ENCODE results near the gene SPATA31C1.

The SPATA31C1 gene

GRCh38 chr9:87878989-87879511 is 38.7 kb upstream of the SPATA31C1 start:
- Histone ChIP-seq H3K27me3 (ENCODE audit: insufficient read depth, poor library complexity, severe bottlenecking) (no peaks in the 10 kb centered on the region), H3K27ac (replicated peaks) (no peak overlapping the region), H3K4me3 (replicated peaks; ENCODE audit: insufficient read depth, low read length) (no peak overlapping the region)
- no peak for DNase-seq (ENCODE audit: low read depth in 1 of 2, low spot score in 1 of 2)
- TF ChIP-seq CTCF (IDR thresholded peaks at IDR 0.05; ENCODE audit: insufficient read depth, low read length): no peak

GRCh38 chr9:87880116-87880515 is 37.6 kb upstream of the SPATA31C1 start:
- DNase-seq (ENCODE audit: low read depth in 1 of 2, low spot score in 1 of 2): no peak
- Histone ChIP-seq H3K27ac (replicated peaks) (no peak overlapping the region), H3K27me3 (ENCODE audit: insufficient read depth, poor library complexity, severe bottlenecking) (no peaks in the 10 kb centered on the region)

GRCh38 chr9:87880683-87881082 is 37.1 kb upstream of the SPATA31C1 start:
- H3K27me3 ChIP-seq (ENCODE audit: insufficient read depth, poor library complexity, severe bottlenecking): no peaks in the 10 kb centered on the region
- H3K4me3 ChIP-seq (replicated peaks; ENCODE audit: insufficient read depth, low read length): no peak overlapping the region
- TF ChIP-seq REST (IDR thresholded peaks at IDR 0.05; ENCODE audit: insufficient replicate concordance, low read depth) (no peak), GABPA (IDR thresholded peaks at IDR 0.05; ENCODE audit: low read depth) (no peak), SPI1 (IDR thresholded peaks at IDR 0.05; ENCODE audit: borderline replicate concordance, low read depth) (no peak), CTCF (IDR thresholded peaks at IDR 0.05; ENCODE audit: insufficient read depth, low read length) (no peak), POLR2AphosphoS5 (IDR thresholded peaks at IDR 0.05; ENCODE audit: low read depth) (no peak)
- no peak overlapping the region for H3K27ac ChIP-seq (replicated peaks)
- no peak for DNase-seq (ENCODE audit: low read depth in 1 of 2, low spot score in 1 of 2)

More at GRCh38 chr9:87880116-87880515, 37.6 kb upstream of the SPATA31C1 start:
- H3K4me3 ChIP-seq (replicated peaks; ENCODE audit: insufficient read depth, low read length): no peak overlapping the region
- TF ChIP-seq SPI1 (IDR thresholded peaks at IDR 0.05; ENCODE audit: borderline replicate concordance, low read depth) (no peak), REST (IDR thresholded peaks at IDR 0.05; ENCODE audit: insufficient replicate concordance, low read depth) (no peak), POLR2AphosphoS5 (IDR thresholded peaks at IDR 0.05; ENCODE audit: low read depth) (no peak), GABPA (IDR thresholded peaks at IDR 0.05; ENCODE audit: low read depth) (no peak), CTCF (IDR thresholded peaks at IDR 0.05; ENCODE audit: insufficient read depth, low read length) (no peak)

- Histone ChIP-seq H3K27me3 (ENCODE audit: insufficient read depth, poor library complexity, severe bottlenecking) (no peaks in the 10 kb centered on the region), H3K4me3 (replicated peaks; ENCODE audit: insufficient read depth, low read length) (no peak within 1 kb of the TSS), H3K27ac (replicated peaks) (no peak within 1 kb of the TSS)
- DNase-seq (ENCODE audit: low read depth in 1 of 2, low spot score in 1 of 2): no peak
- TF ChIP-seq CTCF (IDR thresholded peaks at IDR 0.05; ENCODE audit: insufficient read depth, low read length): no peak
- no peak for TF ChIP-seq POLR2AphosphoS5 (IDR thresholded peaks at IDR 0.05; ENCODE audit: low read depth)
- TF ChIP-seq GABPA (IDR thresholded peaks at IDR 0.05; ENCODE audit: low read depth): no peak
- TF ChIP-seq REST (IDR thresholded peaks at IDR 0.05; ENCODE audit: insufficient replicate concordance, low read depth): no peak
- no peak for TF ChIP-seq SPI1 (IDR thresholded peaks at IDR 0.05; ENCODE audit: borderline replicate concordance, low read depth)
Measured at GRCh38 chr9:87882627-87883026, 35.1 kb upstream of the SPATA31C1 start, which contains the start of gene SPATA31E1. SPATA31E1 (plus strand) TSS chr9:87882877; CDS start chr9:87882892, 15 bp downstream.
